ENCODE data around the gene TARM1.

- TF ChIP-seq EZH2 (IDR thresholded peaks at IDR 0.05; ENCODE audit: insufficient read depth, poor library complexity, severe bottlenecking) (no peak), EZH2phosphoT487 (IDR thresholded peaks at IDR 0.05; ENCODE audit: insufficient read depth, low read depth) (no peak)
Measured at GRCh38 chr19:54063350-54064116, 17.6 kb downstream of the TARM1 start, which contains the start of gene VSTM1.

All from GM23248 (cell line).